K562 (cell line): ENCODE data around the gene CTXND1. TPM values are rescaled to one million over a fixed set of nuclear protein-coding genes. Genes with fewer than 3 reads are reported as not detected.

Experiments used
- ATAC-seq: fragments of 200-7000 bp; cut with Tn5 transposase; 3 replicates; pipeline ENCODE4 v1.9.1; 2020; ENCODE audit warnings: moderate library complexity
- BruUV-seq: library from RNA; stranded (reverse); fragments of 400-500 nt; replicated peaks from 2 replicates; lab custom pipeline; 2021; lab: Mats Ljungman, UMichigan
- CTCF ChIA-PET: fragments of 300-600 bp; formaldehyde crosslinking; extraction: SDS; loops from one replicate; lab custom pipeline; 2021; ENCODE audit warnings: low intra/inter-chr PET ratio; lab: Yijun Ruan, JAX
- POLR2A ChIA-PET: fragments of 300-600, 350-650 bp; sonication (Branson Sonifier 250); formaldehyde crosslinking; extraction: SDS; loops from one replicate; lab custom pipeline; 2021; ENCODE audit warnings: antibody characterized with exemption, inconsistent platforms; lab: Yijun Ruan, JAX
- DNase-seq, 4 experiments: peaks; one replicate each; pipeline versions ENCODE4 v3.0.0 to v3.0.0-alpha.2; 2011 to 2018; ENCODE audit warnings: low spot score in 3 of 4, mixed read lengths in 3 of 4; ENCODE audit errors: extremely low read depth in 1 of 4
- FAIRE-seq: peaks from 2 replicates; lab custom pipeline; 2011; peaks lifted over from hg19 to GRCh38; lab: Jason Lieb, UNC
- H2AFZ ChIP-seq: 2 replicates; pipeline ENCODE4 v1.6.0; 2011; ENCODE audit warnings: low read depth, low read length, control low read depth, inconsistent platforms
- H3K27ac ChIP-seq: fragments of 200-600 bp; 3 replicates; pipeline ENCODE4 v1.8.0; 2011; ENCODE audit warnings: low read depth, mild to moderate bottlenecking, control low read depth, inconsistent platforms, low read length, moderate library complexity, mixed read lengths; ENCODE audit errors: extremely low read depth
- H3K27me3 ChIP-seq, 2 experiments: fragments of 300-600 bp in 1 of 2; 2 replicates in 1 of 2; 3 replicates in 1 of 2; pipeline versions ENCODE4 v1.6.0 to v1.8.0; 2011; ENCODE audit warnings: inconsistent platforms in 2 of 2, low read length in 2 of 2, mild to moderate bottlenecking in 1 of 2, mixed read lengths in 1 of 2, moderate library complexity in 1 of 2; ENCODE audit not compliant: control insufficient read depth in 2 of 2, insufficient read depth in 2 of 2
- H3K36me3 ChIP-seq: fragments of 300-600 bp; 3 replicates; pipeline ENCODE4 v1.8.0; 2011; ENCODE audit warnings: mild to moderate bottlenecking, low read length, inconsistent platforms; ENCODE audit not compliant: control insufficient read depth, insufficient read depth
- H3K4me1 ChIP-seq, 2 experiments: fragments of 200-600 bp in 1 of 2; replicated peaks in 1 of 2; 2 replicates in 1 of 2; 3 replicates in 1 of 2; pipeline versions ENCODE4 v1.5.1 to v1.8.0; 2011; ENCODE audit warnings: inconsistent platforms in 2 of 2, low read length in 2 of 2, mild to moderate bottlenecking in 1 of 2, mixed read lengths in 1 of 2, moderate library complexity in 1 of 2; ENCODE audit not compliant: control insufficient read depth in 2 of 2, insufficient read depth in 2 of 2
- H3K4me2 ChIP-seq: 2 replicates; pipeline ENCODE4 v1.6.1; 2011; ENCODE audit warnings: low read length, control low read depth, inconsistent platforms, mixed read lengths; ENCODE audit not compliant: insufficient read depth
- H3K4me3 ChIP-seq: fragments of 200-600 bp; sonication (generic), shearing (Covaris generic); 2 replicates; pipeline ENCODE4 v1.5.1; 2016; ENCODE audit warnings: control low read depth, inconsistent platforms
- H3K79me2 ChIP-seq: fragments of 200-600 bp; 3 replicates; pipeline ENCODE4 v1.8.0; 2011; ENCODE audit warnings: low read length, inconsistent platforms; ENCODE audit not compliant: control insufficient read depth, insufficient read depth
- H3K9ac ChIP-seq, 2 experiments: 2 replicates each; pipeline versions ENCODE4 v1.6.0 to v1.6.1; 2011; ENCODE audit warnings: low read depth in 2 of 2, low read length in 2 of 2, control low read depth in 1 of 2, inconsistent platforms in 1 of 2, mild to moderate bottlenecking in 1 of 2, mixed read lengths in 1 of 2; ENCODE audit not compliant: insufficient read depth in 1 of 2
- H3K9me1 ChIP-seq: one replicate; pipeline ENCODE4 v1.6.0; 2011; ENCODE audit warnings: inconsistent platforms, mild to moderate bottlenecking, low read length, moderate library complexity; ENCODE audit not compliant: control insufficient read depth, insufficient read depth
- H3K9me3 ChIP-seq: replicated peaks from 2 replicates; pipeline ENCODE4 v1.5.1; 2011; ENCODE audit warnings: low read depth, low read length, inconsistent platforms; ENCODE audit not compliant: control insufficient read depth, insufficient read depth
- H4K20me1 ChIP-seq: replicated peaks from 2 replicates; pipeline ENCODE4 v1.6.1; 2011; ENCODE audit warnings: low read length, inconsistent platforms, mixed read lengths; ENCODE audit not compliant: control insufficient read depth, insufficient read depth
- CEBPG ChIP-seq, 3 experiments: fragments of 200-800 bp in 1 of 3; sonication (Bioruptor generic) in 1 of 3; sonication (generic) in 1 of 3; formaldehyde crosslinking in 1 of 3; IDR thresholded peaks in 2 of 3; conservative IDR thresholded peaks in 1 of 3; 2 replicates each; pipeline versions ENCODE4 v1.6.1 to v1.8.0; 2016 to 2022; ENCODE audit warnings: missing compliant biosample characterization in 2 of 3, missing genetic modification characterization in 2 of 3, mild to moderate bottlenecking in 1 of 3, missing genetic modification reagents in 1 of 3
- DPF2 ChIP-seq: fragments of 450-650 bp; IDR thresholded peaks from 2 replicates; pipeline ENCODE4 v1.6.1; 2016
- E2F5 ChIP-seq: sonication (generic); formaldehyde crosslinking; IDR thresholded peaks from 2 replicates; pipeline ENCODE4 v1.8.0; 2022; ENCODE audit warnings: mild to moderate bottlenecking, missing genetic modification reagents
- FOXA3 ChIP-seq, 2 experiments: fragments of 450-650 bp in 1 of 2; sonication (generic) in 1 of 2; formaldehyde crosslinking; IDR thresholded peaks in 1 of 2; conservative IDR thresholded peaks in 1 of 2; 2 replicates each; pipeline versions ENCODE4 v1.4.0 to v1.8.0; 2020 to 2022; ENCODE audit warnings: mild to moderate bottlenecking in 2 of 2, missing genetic modification reagents in 1 of 2
- FUS ChIP-seq: fragments of 200-400 bp; formaldehyde crosslinking; optimal IDR thresholded peaks from 2 replicates; pipeline ENCODE3; 2017; ENCODE audit warnings: low read depth, low read length
- HDAC1 ChIP-seq, 2 experiments: fragments of 450-650 bp; IDR thresholded peaks; 2 replicates each; pipeline ENCODE4 v1.6.1; 2016 to 2017; ENCODE audit warnings: inconsistent platforms in 1 of 2, mild to moderate bottlenecking in 1 of 2, moderate library complexity in 1 of 2
- HMGN3 ChIP-seq: IDR thresholded peaks from 2 replicates; pipeline ENCODE4 v1.6.1; 2011; ENCODE audit warnings: borderline replicate concordance, low read depth, mild to moderate bottlenecking, mixed read lengths, low read length; ENCODE audit not compliant: insufficient read length; ENCODE audit errors: extremely low read depth
- KHSRP ChIP-seq: fragments of 450-650 bp; IDR thresholded peaks from 2 replicates; pipeline ENCODE4 v1.6.1; 2017
- MYBL2 ChIP-seq, 2 experiments: fragments of 450-650 bp in 1 of 2; sonication (generic) in 1 of 2; formaldehyde crosslinking in 1 of 2; IDR thresholded peaks; 2 replicates each; pipeline versions ENCODE4 v1.6.1 to v1.8.1; 2017 to 2022; ENCODE audit warnings: borderline replicate concordance in 1 of 2, inconsistent platforms in 1 of 2, low read depth in 1 of 2, mild to moderate bottlenecking in 1 of 2, missing genetic modification reagents in 1 of 2, moderate library complexity in 1 of 2
- NR2C1 ChIP-seq, 2 experiments: fragments of 450-650 bp; IDR thresholded peaks; 2 replicates each; pipeline ENCODE4 v1.6.1; 2017; ENCODE audit warnings: mild to moderate bottlenecking in 2 of 2, antibody characterized with exemption in 1 of 2, inconsistent platforms in 1 of 2, missing compliant biosample characterization in 1 of 2, missing genetic modification characterization in 1 of 2
- POLR3A ChIP-seq: IDR thresholded peaks from 2 replicates; pipeline ENCODE4 v1.6.1; 2011; ENCODE audit warnings: borderline replicate concordance, mild to moderate bottlenecking, moderate library complexity; ENCODE audit not compliant: insufficient read length, insufficient read depth; ENCODE audit errors: extremely low read depth
- RCOR1 ChIP-seq, 2 experiments: IDR thresholded peaks; 2 replicates each; pipeline ENCODE4 v1.6.1; 2012; ENCODE audit warnings: low read depth in 2 of 2, low read length in 2 of 2, borderline replicate concordance in 1 of 2, improper control_type of control experiment in 1 of 2
- SNIP1 ChIP-seq: fragments of 450-650 bp; IDR thresholded peaks from 2 replicates; pipeline ENCODE4 v1.7.1; 2017; ENCODE audit warnings: low read depth, mild to moderate bottlenecking
- STAT5A ChIP-seq: IDR thresholded peaks from 2 replicates; pipeline ENCODE4 v1.6.1; 2012; ENCODE audit warnings: low read length, inconsistent platforms, borderline replicate concordance
- ZBTB5 ChIP-seq: fragments of 450-650 bp; IDR thresholded peaks from 2 replicates; pipeline ENCODE4 v1.6.1; 2017; ENCODE audit warnings: antibody characterized with exemption
- ZNF12 ChIP-seq: sonication (generic); formaldehyde crosslinking; IDR thresholded peaks from 2 replicates; pipeline ENCODE4 v1.4.0; 2020; ENCODE audit warnings: mild to moderate bottlenecking, missing genetic modification reagents
- ZNF445 ChIP-seq: fragments of 250-450 bp; sonication (Bioruptor Pico); IDR thresholded peaks from 2 replicates; pipeline ENCODE4 v1.4.0; 2020; ENCODE audit warnings: low read depth, mild to moderate bottlenecking, moderate library complexity
- WGBS: fragments of 100-300 bp; shearing (Covaris generic); methylation state at CpG from one replicate; pipeline ENCODE4 v1.1.6; 2016; ENCODE audit warnings: low coverage, mixed read lengths; ENCODE audit not compliant: insufficient coverage; ENCODE audit errors: missing lambda C conversion rate; 5-methylcytosine and 5-hydroxymethylcytosine counted together
- in situ Hi-C: fragments of 300-500 bp; cut with MboI; formaldehyde crosslinking; loops from 4 replicates; pipeline ENCODE4 v1.15.0; 2018; ENCODE audit warnings: inconsistent platforms, mixed read lengths
- intact Hi-C: fragments of 100-400 bp; cut with micrococcal nuclease; formaldehyde crosslinking; loops from 2 replicates; pipeline ENCODE4 v1.14.2; 2022
- polyA plus RNA-seq, 8 experiments: library from polyadenylated mRNA; depleted of rRNA in 4 of 8; stranded (reverse) in 5 of 8; unstranded in 3 of 8; fragments of >200 nt; fragmentation: Nextera tagmentation in 2 of 8; fragmentation: Illumina TruSeq in 1 of 8; extraction: Ambion mirVana in 2 of 8; extraction: Trizol in 1 of 8; gene quantifications; 2 replicates each; pipeline versions ENCODE4 v1.2.1 to v1.2.3, GENCODE V29; 2011 to 2014; ENCODE audit warnings: inconsistent platforms in 1 of 8, missing spikeins in 1 of 8
- total RNA-seq, 7 experiments: library from RNA; depleted of rRNA in 6 of 7; stranded (reverse); fragments of >200 nt in 6 of 7; fragmentation: Illumina TruSeq in 2 of 7; extraction: Trizol in 2 of 7; gene quantifications; 2 replicates each; pipeline versions ENCODE4 v1.2.1 to v1.2.3, GENCODE V29; 2011 to 2021; ENCODE audit warnings: low replicate concordance in 1 of 7

Gene CTXND1
- total and polyA plus RNA-seq, 9 of the 15 experiments (the other 6 are each of a cell fraction or from before 2014, with no cell fraction given) = 0.04 TPM; not detected in 7

- TF ChIP-seq E2F5 (CRISPR knock-in tag) = no peak
- TF ChIP-seq, all 486 proteins: peak for 0
Observed at GRCh38 chr15:80167936-80168335, 84.1 kb downstream of the CTXND1 start (continued).

- H3K4me3 ChIP-seq = no peak overlapping the region
- peaks cover 19 to 23% of the 10 kb centered on the region in 2 experiments for H3K4me1 ChIP-seq
- H3K27me3 ChIP-seq = no peaks in the 10 kb centered on the region
- in situ Hi-C loops = loop anchor here (25.0 kb wide), 1 partner anchor 277 kb away; the partner anchor contains the start of gene MTHFS
- H3K9me1 ChIP-seq = peaks cover 4% of the 10 kb centered on the region
- peaks cover 73% of the 10 kb centered on the region for H3K36me3 ChIP-seq
- ATAC-seq (no peak), DNase-seq (no peak), FAIRE-seq (no peak)
- no peak overlapping the region for H2AFZ ChIP-seq
- H3K27ac ChIP-seq = no peak overlapping the region
- H3K79me2 ChIP-seq = no peaks in the 10 kb centered on the region
- CTCF ChIA-PET = no interaction called here
- intact Hi-C loops = no loop called here
- no TSS peak for BruUV-seq
- no peak overlapping the region for H3K9ac ChIP-seq
- POLR2A ChIA-PET = interaction anchor here (1.2 kb wide), 1 partner anchor 9 kb away, joined by 6 read pairs; no protein-coding TSS in a partner anchor
- H3K4me2 ChIP-seq = no peak overlapping the region
- no peaks in the 10 kb centered on the region for H3K9me3 ChIP-seq
- no peaks in the 10 kb centered on the region for H4K20me1 ChIP-seq
- 89% methylated on average over 1 of the region's 1 CpG for WGBS
- TF ChIP-seq HMGN3 (no peak), POLR3A (no peak), ZNF445 (CRISPR knock-in tag) (no peak), HDAC1 (IDR thresholded peaks at IDR 0.05) (no peak), NR2C1 (IDR thresholded peaks at IDR 0.05) (0 out of 2 replicates have a peak, but pooled peaks have one; percentile 29), NR2C1 (tag; IDR thresholded peaks at IDR 0.05) (no peak), CEBPG (CRISPR knock-in tag; IDR thresholded peaks at IDR 0.05) (no peak), CEBPG (tag; conservative IDR thresholded peaks at IDR 0.05 in 1 of 2, IDR thresholded peaks at IDR 0.05 in 1 of 2) (no peak), STAT5A (no peak), DPF2 (no peak), ZBTB5 (no peak), FOXA3 (CRISPR knock-in tag; conservative IDR thresholded peaks at IDR 0.05 in 1 of 2, IDR thresholded peaks at IDR 0.05 in 1 of 2) (no peak), RCOR1 (IDR thresholded peaks at IDR 0.05; ENCODE audit: borderline replicate concordance in 1 of 2, low read depth in 2 of 2, low read length in 2 of 2) (no peak), ZNF12 (CRISPR knock-in tag) (peak; percentile 92), KHSRP (no peak), MYBL2 (IDR thresholded peaks at IDR 0.05; ENCODE audit: low read depth) (no peak), MYBL2 (CRISPR knock-in tag; IDR thresholded peaks at IDR 0.05; ENCODE audit: borderline replicate concordance) (no peak), SNIP1 (no peak), FUS (no peak)
Observed at GRCh38 chr15:80163897-80164296, 88.1 kb downstream of the CTXND1 start.
